IPS-NIHi7 (cell line): ENCODE data around the gene NME2.
"Not testable (repeated sequence)": the region's sequence is repeated elsewhere in the genome, so short reads cannot be mapped to it uniquely, and the experiment has no call there.

ENCODE experiments used
- DNase-seq: peaks from one replicate; pipeline ENCODE4 v3.0.0; 2012; ENCODE audit warnings: mixed read lengths; ENCODE audit errors: extremely low spot score

NME2 gene

GRCh38 chr17:51166198-51166986 lies at the start of gene NME2:
Gene NME2 (plus strand): TSS chr17:51166411. CDS start chr17:51166831, 420 bp downstream.
- DNase-seq: peak; percentile 97

DNA sequence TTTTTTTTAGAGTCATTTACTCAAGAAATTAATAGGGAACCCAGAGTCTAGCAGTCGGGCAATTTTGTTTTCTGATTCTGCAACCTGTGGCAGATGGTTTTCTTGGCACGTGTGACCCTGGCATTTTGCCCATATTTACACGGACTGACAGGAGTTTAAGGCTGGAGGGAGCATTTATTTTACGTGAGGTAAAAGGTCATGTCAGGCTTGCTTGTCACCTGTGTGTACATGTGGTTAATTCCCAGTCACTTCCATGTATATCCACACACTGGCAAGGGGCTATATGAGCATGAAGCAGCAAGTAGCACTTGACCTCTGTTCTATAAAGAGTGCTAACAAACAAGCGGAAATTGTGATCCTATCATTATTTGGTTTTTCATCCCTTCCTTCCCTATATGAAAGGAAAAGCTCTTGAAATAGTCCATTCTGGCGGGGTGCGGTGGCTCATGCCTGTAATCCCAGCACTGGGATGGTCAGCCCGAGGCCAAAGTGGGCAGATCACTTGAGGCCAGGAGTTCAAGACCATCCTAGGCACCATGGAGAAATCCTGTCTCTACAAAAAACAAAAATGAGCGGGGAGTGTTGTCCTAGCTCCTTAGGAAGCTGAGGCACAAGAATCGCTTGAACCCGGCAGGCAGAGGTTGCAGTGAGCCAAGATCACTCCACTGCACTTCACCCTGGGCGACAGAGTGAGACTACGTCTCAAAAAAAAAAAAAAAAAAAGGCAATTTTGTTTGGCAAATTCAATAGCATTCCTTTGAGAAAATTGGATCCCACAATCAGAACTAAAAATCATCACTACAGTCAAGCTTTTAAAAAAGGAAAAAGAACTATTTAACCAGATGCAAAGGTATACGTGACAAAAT lies 47.6 kb upstream of the NME2 start:
- no peak for DNase-seq

DNA sequence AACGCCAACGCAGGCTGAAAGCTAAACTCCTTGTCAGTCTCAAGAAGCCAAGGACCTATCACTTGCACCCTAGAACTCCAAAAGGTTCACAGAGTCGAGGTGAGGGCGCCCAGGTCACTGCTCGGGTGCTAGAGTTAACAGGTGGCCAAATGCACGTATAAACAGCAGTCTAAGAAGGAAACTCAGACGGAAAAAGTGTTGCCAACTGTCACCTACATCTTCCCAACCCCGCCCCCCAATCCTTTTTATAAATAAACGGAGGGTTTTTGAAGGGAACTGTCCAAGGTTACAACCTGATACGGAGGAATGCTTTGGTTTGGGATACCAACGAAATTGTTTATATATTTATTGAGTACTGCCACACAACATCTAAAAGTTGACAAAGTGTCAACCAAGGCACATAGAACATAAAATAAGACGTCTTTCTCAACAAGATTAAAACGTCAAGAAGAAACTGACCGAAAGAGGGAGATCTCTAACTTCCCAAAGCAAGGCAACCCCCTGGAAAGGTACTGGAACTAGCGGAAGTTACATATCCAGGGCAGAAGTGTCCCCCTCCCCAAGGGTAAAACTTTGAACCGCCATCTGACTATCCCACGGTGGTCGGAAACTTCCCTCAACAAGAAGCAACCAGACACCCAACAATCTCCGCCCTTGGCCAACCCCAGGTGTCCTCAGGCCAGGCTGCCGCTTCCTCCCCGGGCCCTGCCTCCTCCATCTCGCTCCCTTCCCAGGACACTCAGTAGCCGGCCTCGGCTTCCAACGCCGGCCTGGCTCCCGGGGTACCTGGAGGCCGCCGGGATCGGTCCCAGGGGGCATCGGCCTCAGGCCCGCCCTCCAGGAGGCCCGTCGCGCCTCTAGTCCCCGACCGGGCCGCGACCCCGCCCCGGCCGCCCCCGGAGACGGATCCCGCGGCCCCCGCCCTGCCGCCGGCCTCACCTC lies 46.5 kb upstream of the NME2 start:
- DNase-seq: peak; percentile 32

DNA sequence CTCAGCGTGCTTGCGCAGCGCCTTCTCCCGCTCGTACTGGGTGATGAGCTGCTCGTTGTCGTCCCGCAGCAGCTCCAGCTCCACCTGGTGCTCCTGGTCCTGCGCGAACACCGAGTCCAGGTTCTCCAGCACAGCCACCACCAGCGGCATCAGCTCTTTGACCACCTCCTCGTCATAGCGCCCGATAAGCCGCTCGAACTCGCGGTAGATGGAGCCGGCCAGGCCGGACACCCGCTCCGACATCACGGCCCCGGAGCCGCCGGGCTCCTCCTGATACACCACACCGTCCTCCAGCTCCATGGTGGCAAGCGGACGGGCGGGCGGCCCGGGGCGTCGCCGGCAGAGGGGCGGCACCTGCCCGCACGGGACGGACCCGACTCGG lies 45.9 kb upstream of the NME2 start:
- peak; percentile 27 for DNase-seq

DNA sequence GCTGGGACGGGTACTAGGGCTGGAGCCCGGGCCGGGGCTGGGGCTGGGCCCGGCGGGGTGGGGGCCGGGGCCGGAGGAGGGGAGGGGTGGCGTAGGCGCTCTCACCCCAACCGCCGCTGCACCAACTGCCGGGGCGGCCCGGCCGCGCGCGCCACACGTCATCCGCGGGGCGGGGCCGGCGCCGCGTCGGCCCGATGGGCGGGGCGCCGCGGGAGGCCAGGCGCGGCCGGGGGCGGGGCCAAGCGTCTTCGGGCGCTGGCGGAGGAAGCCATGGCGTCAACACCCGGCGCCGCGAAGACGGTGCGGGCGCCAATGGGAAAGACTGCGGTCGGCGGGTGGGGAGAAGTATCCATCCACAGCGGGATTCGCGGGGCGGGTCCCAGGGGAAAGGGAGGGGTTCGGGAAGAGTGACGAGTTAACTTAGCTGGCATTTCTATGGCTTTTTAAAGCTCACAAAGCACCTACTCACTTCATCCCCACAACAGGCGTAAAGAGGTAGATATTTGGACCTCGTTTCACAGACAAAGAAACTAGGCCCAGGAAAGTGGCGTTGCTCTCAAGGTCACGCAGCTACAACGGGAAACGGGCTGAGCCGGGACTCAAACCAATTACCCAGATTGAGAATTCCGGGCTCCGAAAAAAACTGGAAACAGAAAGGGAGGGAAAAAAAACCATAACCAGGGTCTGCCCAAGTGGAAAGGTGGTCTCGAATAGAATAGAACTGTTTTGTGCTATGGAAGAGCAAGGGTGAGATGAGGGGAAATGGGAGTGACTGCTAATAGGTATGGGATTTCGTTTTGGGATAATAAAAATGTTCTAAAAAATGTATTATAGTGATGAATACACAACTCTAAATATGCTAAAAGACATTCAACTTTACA lies 45.2 kb upstream of the NME2 start, which contains the start of gene SPAG9:
Gene SPAG9 (minus strand): TSS at position 130 of the 881 bp plus-strand sequence. CDS start 212 bp downstream, outside the sequence.
- peak; percentile 97 for DNase-seq

DNA sequence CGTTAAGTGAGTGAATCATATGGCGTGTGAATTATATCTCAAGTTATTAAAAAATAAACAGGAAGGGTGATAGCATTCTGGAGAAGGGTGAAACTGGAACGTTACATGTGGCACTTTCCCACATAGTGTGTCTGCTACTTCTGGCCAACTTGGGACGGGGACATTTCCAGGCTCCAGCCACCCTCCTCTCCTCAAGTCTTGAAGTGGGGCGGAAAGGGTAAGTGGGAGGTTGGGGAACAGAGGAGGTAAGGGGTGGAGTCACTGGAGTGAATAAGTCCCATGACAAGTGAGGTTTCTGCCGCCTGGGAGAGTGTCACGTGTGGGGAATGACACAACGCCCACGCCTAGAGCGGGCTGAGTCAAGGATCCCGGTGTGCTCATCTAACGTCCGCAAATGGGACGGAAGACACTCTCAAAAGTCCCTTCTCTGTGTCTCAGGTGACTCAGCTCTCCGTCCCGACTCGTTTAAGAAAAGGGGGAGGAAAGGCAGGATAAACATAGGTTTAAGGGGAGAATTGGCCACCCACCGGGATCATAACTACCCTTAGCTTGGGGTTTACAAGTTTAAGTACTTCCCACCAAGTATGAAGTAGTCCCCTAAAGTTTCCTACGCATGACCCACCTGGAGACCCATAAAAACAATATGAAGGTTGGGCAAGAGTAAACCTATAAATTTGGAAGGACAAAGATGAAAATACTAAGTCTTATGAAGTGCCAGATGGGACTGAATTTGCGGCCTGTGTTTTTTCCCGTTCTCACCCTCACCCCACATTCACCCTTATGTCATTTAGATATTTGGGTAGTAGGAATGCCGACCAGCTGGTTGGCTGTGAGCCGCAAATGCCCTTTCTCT lies 44.4 kb upstream of the NME2 start:
- DNase-seq: peak; percentile 78

DNA sequence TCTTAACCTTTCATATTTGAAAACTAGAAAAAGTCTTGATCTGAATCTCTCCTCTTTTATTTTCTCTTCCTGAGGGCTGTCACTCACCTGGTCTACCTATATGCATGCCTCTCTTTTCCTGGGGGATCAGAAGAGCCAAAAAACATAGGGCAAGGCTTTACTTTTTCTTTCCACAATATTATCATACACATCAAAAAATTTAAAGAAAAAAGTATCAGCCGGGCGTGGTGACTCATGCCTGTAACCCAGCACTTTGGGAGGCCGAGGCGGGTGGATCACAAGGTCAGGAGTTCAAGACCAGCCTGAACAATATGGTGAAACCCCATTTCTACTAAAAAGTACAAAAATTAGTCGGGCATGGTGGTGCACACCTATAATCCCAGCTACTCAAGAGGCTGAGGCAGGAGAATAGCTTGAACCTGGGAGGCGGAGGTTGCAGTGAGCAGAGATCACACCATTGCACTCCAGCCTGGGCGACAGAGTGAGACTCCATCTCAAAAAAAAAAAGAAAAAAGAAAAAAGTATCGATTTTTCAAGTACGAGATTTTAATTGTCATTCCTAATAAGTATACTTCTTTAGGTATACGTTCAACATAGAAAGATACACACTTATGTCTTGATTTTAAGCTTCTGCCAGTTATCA lies 43.6 kb upstream of the NME2 start:
- DNase-seq: not testable (repeated sequence)

GRCh38 chr17:51124640-51125503 lies 41.3 kb upstream of the NME2 start:
- DNase-seq: no peak

DNA sequence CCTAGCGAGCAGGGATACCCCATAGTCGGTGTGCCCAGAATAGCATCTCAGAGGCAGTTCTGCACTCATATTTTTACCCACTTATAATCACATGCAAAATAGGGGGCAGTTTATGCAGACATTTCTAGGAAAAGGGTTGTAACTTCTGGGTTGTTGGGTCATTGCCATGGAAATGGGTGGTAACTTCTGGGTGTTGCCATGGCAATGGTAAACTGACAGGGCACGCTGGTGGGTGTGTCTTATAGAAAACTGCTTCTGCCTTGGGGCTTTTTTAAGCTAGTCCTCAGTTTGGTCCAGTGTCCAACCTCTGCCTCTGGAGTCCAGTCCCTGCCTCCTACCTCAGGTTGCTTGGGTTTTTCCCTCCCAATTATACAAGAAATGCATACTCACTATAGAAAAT lies 38.1 kb upstream of the NME2 start:
- DNase-seq: no peak

DNA sequence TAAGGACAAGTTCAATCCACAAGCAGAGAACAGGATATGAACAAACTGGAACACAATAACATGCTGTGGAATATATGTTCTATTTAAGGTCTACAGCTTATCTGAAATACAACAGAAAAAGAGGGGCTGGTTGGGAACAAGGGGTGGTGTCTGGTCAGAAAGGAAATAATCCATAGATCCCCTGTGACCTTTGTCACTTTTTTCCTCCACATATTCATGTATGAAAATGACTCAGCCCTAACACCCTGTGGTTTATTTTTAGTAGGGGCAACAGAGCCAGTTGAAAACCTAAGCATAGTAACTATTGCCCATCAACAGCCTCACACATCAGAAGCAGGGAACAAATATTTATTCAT lies 33.3 kb upstream of the NME2 start:
- no peak for DNase-seq

GRCh38 chr17:51133365-51133764 lies 32.8 kb upstream of the NME2 start:
- no peak for DNase-seq

DNA sequence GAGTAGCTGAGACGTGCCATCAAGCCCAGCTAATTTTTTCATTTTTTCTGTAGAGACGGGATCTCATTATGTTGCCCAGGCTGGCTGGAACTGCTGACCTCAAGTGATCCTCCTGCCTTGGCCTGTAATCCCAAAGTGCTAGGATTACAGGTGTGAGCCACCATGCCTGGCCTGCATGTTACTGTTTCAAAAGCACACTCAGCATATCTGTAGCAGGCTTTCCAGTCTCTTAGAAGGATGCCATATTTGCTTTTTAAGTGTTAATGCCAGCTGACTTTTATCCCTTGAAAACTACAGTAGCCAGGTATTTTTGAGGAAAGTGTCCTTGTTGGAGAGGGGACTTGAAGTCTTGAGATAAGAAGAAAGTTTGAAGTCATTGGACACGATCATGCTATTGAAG lies 30.3 kb upstream of the NME2 start:
- no peak for DNase-seq

GRCh38 chr17:51142597-51142996 lies 23.6 kb upstream of the NME2 start:
- DNase-seq: no peak

- no peak for DNase-seq
These were observed 21.8 kb upstream of the NME2 start for GRCh38 chr17:51144266-51145022.

DNA sequence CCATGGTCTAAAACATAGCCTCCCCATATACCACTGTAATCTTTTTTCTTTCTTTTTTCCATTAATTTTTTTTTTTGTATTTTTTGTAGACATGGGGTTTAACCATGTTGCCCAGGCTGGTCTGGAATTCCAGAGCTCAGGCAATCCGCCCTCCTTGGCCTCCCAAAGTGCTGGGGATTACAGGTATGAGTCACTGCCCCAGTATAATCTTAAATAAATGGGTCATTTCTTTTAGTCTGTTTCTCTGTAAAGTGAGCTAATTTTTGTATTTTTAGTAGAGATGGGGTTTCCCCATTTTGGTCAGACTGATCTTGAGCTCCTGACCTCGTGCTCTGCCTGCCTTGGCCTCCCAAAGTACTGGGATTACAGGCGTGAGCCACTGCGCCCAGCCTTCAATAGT lies 18.6 kb upstream of the NME2 start:
- no peak for DNase-seq

DNA sequence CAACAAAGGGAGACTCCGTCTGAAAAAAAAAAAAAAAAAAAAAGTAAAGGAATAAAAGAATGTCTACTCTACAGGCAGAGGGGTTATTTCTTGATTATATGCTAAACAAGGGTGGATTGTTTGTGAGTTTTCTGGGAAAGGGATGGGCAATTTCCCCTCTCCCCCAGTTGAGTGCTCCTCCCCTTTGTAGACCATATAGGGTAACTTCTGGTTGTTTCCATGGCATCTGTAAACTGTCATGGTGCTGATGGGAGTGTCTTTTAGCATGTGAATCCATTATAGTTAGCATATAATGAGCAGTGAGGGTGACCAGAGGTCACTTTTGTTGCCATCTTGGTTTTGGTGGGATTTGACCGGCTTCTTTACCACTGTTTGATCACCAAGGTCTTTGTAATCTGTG lies 17.0 kb upstream of the NME2 start:
- DNase-seq: no peak

- DNase-seq: no peak
These were observed 15.3 kb upstream of the NME2 start for GRCh38 chr17:51150932-51151331.

- DNase-seq: no peak
These were observed 13.4 kb upstream of the NME2 start for GRCh38 chr17:51152766-51153209.
